OCI-LY7 (cell line): ENCODE results near the gene GTPBP10.

Experiments used
- CTCF ChIP-seq: fragments of 200-600 bp; sonication (generic); conservative IDR thresholded peaks from 2 replicates; pipeline ENCODE4 v1.5.1; 2014; ENCODE audit warnings: mild to moderate bottlenecking, antibody characterized with exemption, low read length, moderate library complexity, mixed read lengths
- EZH2phosphoT487 ChIP-seq: fragments of 200-600 bp; sonication (generic); IDR thresholded peaks from 2 replicates; pipeline ENCODE4 v1.6.1; 2018; ENCODE audit warnings: low read depth, borderline replicate concordance, mild to moderate bottlenecking, mixed run types, antibody characterized with exemption, low read length, moderate library complexity, mixed read lengths

GRCh38 chr7:90311175-90311574, 35.3 kb upstream of the GTPBP10 start:
- no peak for TF ChIP-seq CTCF
- TF ChIP-seq EZH2phosphoT487 = no peak
